Measurements from ENCODE around the gene RSPO4. TPM values are rescaled to one million over a fixed set of nuclear protein-coding genes. Genes with fewer than 3 reads are reported as not detected.

Gene RSPO4
- total and polyA plus RNA-seq, 7 donors = 0.09 TPM; not detected in 6

DNA sequence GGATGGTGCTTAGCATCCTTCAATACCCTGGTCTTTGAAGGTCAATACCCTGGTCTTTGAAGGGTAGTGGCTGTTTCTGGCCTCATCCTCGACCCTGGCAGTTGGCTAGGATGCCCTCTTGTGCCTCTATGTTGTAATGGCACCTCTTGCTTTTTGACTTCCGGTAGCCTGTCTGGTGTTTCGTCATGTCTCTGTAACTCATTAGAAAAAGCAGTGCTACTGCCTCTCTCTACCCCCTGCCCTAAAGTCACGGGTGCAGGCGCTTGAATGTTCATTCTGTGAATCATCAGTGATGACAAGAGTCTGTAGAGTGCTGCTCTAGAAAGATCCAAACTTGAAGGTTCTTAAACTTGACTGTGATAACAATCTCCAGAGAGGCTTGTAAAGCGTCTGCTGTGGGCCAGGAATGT, 28.3 kb downstream of the RSPO4 start:
- H3K27me3 ChIP-seq = peaks cover 0 to 2% (median 0%) of the 10 kb centered on the region in 3 donors
- TF ChIP-seq POLR2A (IDR thresholded peaks at IDR 0.05) = no peak
- no peak for TF ChIP-seq EP300 (IDR thresholded peaks at IDR 0.05)
- TF ChIP-seq, protein P1, sequence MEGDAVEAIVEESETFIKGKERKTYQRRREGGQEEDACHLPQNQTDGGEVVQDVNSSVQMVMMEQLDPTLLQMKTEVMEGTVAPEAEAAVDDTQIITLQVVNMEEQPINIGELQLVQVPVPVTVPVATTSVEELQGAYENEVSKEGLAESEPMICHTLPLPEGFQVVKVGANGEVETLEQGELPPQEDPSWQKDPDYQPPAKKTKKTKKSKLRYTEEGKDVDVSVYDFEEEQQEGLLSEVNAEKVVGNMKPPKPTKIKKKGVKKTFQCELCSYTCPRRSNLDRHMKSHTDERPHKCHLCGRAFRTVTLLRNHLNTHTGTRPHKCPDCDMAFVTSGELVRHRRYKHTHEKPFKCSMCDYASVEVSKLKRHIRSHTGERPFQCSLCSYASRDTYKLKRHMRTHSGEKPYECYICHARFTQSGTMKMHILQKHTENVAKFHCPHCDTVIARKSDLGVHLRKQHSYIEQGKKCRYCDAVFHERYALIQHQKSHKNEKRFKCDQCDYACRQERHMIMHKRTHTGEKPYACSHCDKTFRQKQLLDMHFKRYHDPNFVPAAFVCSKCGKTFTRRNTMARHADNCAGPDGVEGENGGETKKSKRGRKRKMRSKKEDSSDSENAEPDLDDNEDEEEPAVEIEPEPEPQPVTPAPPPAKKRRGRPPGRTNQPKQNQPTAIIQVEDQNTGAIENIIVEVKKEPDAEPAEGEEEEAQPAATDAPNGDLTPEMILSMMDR (IDR thresholded peaks at IDR 0.05) = no peak
- no peak for TF ChIP-seq POLR2AphosphoS5 (IDR thresholded peaks at IDR 0.05)
- no peaks in the 10 kb centered on the region for H3K36me3 ChIP-seq
- H3K27ac ChIP-seq = no peak overlapping the region
- WGBS, 2 donors = 23 to 24% methylated on average over 6 of the region's 6 CpGs
- intact Hi-C loops (cut with DNase I) = no loop called here
- no peak for DNase-seq
- H3K9me3 ChIP-seq = no peaks in the 10 kb centered on the region
- no peak overlapping the region for H3K4me3 ChIP-seq
- no peaks in the 10 kb centered on the region for H3K4me1 ChIP-seq

DNA sequence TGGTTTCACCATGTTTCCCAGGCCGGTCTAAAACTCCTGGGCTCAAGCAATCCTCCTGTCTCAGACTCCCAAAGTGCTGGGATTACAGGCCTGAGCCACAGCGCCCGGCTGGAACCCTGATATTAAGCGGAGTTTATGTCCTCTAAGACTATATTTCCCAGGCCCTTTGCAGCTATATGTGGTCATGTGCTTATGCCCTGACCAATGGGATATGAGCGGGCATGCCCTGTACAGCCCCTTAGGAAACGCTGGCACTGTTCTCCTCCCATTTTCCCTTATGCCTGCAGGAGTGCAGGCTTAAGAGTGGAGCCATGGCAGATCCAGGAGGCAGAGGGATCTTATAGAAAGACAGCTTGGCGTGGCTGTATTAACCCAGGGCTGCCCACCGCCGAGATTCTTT, 29.9 kb downstream of the RSPO4 start:
- Histone ChIP-seq H3K27me3 (peaks cover 0 to 5% (median 0%) of the 10 kb centered on the region in 3 donors), H3K27ac (no peak overlapping the region), H3K9me3 (no peaks in the 10 kb centered on the region), H3K4me3 (no peak overlapping the region), H3K36me3 (no peaks in the 10 kb centered on the region), H3K4me1 (no peaks in the 10 kb centered on the region)
- WGBS, 2 donors = 87 to 91% methylated on average over 9 of the region's 9 CpGs
- TF ChIP-seq EP300 (IDR thresholded peaks at IDR 0.05) (no peak), POLR2A (IDR thresholded peaks at IDR 0.05) (no peak), POLR2AphosphoS5 (IDR thresholded peaks at IDR 0.05) (no peak)
- TF ChIP-seq, protein P1 (IDR thresholded peaks at IDR 0.05) = no peak
- DNase-seq = no peak
- intact Hi-C loops (cut with DNase I) = no loop called here

DNA sequence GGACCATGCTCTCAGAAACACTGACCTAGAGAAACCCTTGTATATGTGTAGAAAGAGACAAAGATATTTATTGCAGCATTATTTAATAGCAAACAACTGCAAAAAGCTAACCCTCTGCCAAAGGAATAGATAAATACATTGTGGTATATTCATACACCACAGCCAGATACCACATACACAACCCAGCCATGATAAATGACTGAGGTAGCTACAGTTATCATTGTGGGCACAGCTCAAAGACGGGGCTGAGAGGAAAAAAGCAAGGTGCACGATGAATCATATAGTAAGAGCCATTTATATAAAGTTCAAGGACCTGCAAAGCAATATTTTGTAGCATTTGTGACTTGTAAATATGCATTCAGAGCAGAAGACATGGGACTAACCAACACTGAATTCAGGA, 30.8 kb downstream of the RSPO4 start:
- Histone ChIP-seq H3K4me3 (no peak overlapping the region), H3K4me1 (no peaks in the 10 kb centered on the region), H3K27ac (no peak overlapping the region), H3K27me3 (peaks cover 0 to 5% (median 0%) of the 10 kb centered on the region in 3 donors), H3K36me3 (no peaks in the 10 kb centered on the region), H3K9me3 (no peaks in the 10 kb centered on the region)
- DNase-seq = no peak
- 63 to 77% methylated on average over 2 of the region's 2 CpGs for WGBS, 2 donors
- intact Hi-C loops (cut with DNase I) = no loop called here
- TF ChIP-seq, protein P1 (IDR thresholded peaks at IDR 0.05) = no peak
- TF ChIP-seq EP300 (IDR thresholded peaks at IDR 0.05) (no peak), POLR2A (IDR thresholded peaks at IDR 0.05) (no peak), POLR2AphosphoS5 (IDR thresholded peaks at IDR 0.05) (no peak)

DNA sequence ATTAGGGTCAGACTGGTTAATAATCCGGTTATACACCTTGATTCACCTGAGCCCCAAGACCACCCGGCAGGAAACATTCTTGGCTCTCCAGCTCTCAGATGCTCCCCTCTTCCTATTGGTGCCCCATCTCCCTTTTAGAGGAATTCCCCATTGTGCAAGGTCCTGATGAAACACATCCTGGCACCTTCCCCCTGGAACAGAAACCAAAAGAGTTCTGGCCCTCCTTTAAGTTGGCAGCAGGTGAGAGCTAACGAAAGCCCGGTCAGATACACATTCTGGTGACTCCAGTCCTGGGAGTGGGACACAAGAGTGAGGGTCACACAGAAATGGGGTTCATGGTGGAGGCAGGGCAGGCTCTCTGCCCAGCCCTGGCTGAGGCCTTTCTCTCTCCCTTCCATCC, 32.2 kb downstream of the RSPO4 start:
- Histone ChIP-seq H3K36me3 (no peaks in the 10 kb centered on the region), H3K27me3 (peaks cover 0 to 5% (median 0%) of the 10 kb centered on the region in 3 donors), H3K4me3 (no peak overlapping the region), H3K27ac (no peak overlapping the region), H3K4me1 (no peaks in the 10 kb centered on the region), H3K9me3 (no peaks in the 10 kb centered on the region)
- 61 to 72% methylated on average over 4 of the region's 4 CpGs for WGBS, 2 donors
- no peak for DNase-seq
- no peak for TF ChIP-seq EP300 (IDR thresholded peaks at IDR 0.05)
- TF ChIP-seq POLR2AphosphoS5 (IDR thresholded peaks at IDR 0.05) = no peak
- TF ChIP-seq, protein P1 (IDR thresholded peaks at IDR 0.05) = no peak
- no peak for TF ChIP-seq POLR2A (IDR thresholded peaks at IDR 0.05)
- intact Hi-C loops (cut with DNase I) = no loop called here

Data from sigmoid colon (tissue), 7 donors.